Right lobe of liver (tissue), 6 donors: Measurements from ENCODE around the gene CAPNS1. TPM values are rescaled to one million over a fixed set of nuclear protein-coding genes. Genes with fewer than 3 reads are reported as not detected.

Experiments
- ATAC-seq, 4 donors: fragments of 200-7000 bp; cut with Tn5 transposase; one replicate each; pipeline ENCODE4 v1.9.1; 2020; ENCODE audit warnings: mild to moderate bottlenecking in 4 of 4, moderate library complexity in 4 of 4
- DNase-seq, 3 donors: peaks; one replicate each; pipeline ENCODE4 v3.0.0-alpha.2; 2020
- H3K27ac ChIP-seq, 3 donors: fragments of 200-600 bp; one replicate each; pipeline ENCODE4 v1.8.0; 2022
- H3K27me3 ChIP-seq, 2 donors: fragments of 200-600 bp; one replicate each; pipeline ENCODE4 v1.8.0; 2022
- H3K36me3 ChIP-seq, 4 donors: fragments of 200-600 bp; sonication (generic) in 1 of 4; one replicate each; pipeline versions ENCODE4 v1.5.1 to v1.8.0; 2017 to 2022; ENCODE audit warnings: control low read depth in 1 of 4
- H3K4me1 ChIP-seq, 4 donors: fragments of 200-600 bp; sonication (generic) in 1 of 4; one replicate each; pipeline versions ENCODE4 v1.5.1 to v1.8.0; 2017 to 2022; ENCODE audit warnings: control low read depth in 1 of 4
- H3K4me3 ChIP-seq, 3 donors: fragments of 200-600 bp; one replicate each; pipeline ENCODE4 v1.8.0; 2022
- H3K9me3 ChIP-seq, 4 donors: fragments of 200-600 bp; sonication (generic) in 1 of 4; one replicate each; pipeline versions ENCODE4 v1.5.1 to v1.8.0; 2017 to 2022; ENCODE audit warnings: control low read depth in 1 of 4
- POLR2A ChIP-seq: fragments of 450-650 bp; IDR thresholded peaks from one replicate; pipeline ENCODE4 v1.6.1; 2017; ENCODE audit warnings: antibody characterized with exemption, mild to moderate bottlenecking
- WGBS: methylation state at CpG from one replicate; pipeline ENCODE4 v1.1.6; 2018; ENCODE audit warnings: low coverage, low lambda C conversion rate; ENCODE audit not compliant: insufficient coverage; ENCODE audit errors: missing lambda C conversion rate; 5-methylcytosine and 5-hydroxymethylcytosine counted together
- intact Hi-C, 2 donors: fragments of 100-400 bp; cut with DNase I; formaldehyde crosslinking; loops; one replicate each; pipeline versions ENCODE4 v1.11.2 to v1.14.1; 2022
- total RNA-seq, 6 experiments: library from RNA; depleted of rRNA in 2 of 6; stranded (reverse); fragments of >200 nt in 2 of 6; fragmentation: NEBNext Ultra II Directional in 3 of 6; extraction: Animal tissue kit (Norgen Biotek cat#: 25700) in 3 of 6; gene quantifications; one replicate each; pipeline versions ENCODE4 v1.1.0 to v1.2.4, GENCODE V29; 2016 to 2023
- TF ChIP-seq, protein P1 (sequence below), 4 donors: fragments of 200-600 bp in 3 of 4; fragments of 450-650 bp in 1 of 4; IDR thresholded peaks; one replicate each; pipeline versions ENCODE4 v1.5.1 to v1.8.0; 2016 to 2022; ENCODE audit warnings: antibody characterized with exemption in 4 of 4, mild to moderate bottlenecking in 2 of 4
- donor health status: DM: no; HTN: yes; CAD: no.
- donor health status: DM: no; HTN: no; CAD: no.
- donor health status: DM: no; HTN: no; CAD: no.
- donor health status: DM: no; HTN: yes; CAD: no.
- donor health status: DM: no; HTN: yes; CAD: no.

Gene CAPNS1
- total RNA-seq, 6 experiments from 2014 or later, result 93.0 to 252 (median 168) TPM

DNA sequence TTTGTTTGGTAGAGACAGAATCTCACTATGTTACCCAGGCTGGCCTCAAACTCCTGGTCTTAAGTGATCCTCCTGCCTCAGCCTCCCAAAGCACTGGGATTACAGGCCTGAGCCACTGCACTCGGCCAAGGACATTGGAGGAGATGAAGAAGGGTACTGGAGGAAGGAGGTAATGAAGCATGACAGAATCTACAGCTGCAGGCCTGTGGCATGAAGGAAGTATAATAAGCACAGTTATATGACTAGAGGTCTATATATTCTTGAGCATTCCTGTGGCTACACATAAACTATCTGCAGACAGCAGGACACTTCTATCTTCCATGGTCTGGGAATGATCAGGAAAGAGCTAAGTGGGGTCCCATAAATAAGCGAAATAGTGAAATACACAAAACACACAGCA is 56.4 kb downstream of the CAPNS1 start:
- no peak for ATAC-seq
- no peak overlapping the region for H3K27ac ChIP-seq
- intact Hi-C loops, result no loop called here
- H3K27me3 ChIP-seq, result no peaks in the 10 kb centered on the region
- TF ChIP-seq, protein P1, sequence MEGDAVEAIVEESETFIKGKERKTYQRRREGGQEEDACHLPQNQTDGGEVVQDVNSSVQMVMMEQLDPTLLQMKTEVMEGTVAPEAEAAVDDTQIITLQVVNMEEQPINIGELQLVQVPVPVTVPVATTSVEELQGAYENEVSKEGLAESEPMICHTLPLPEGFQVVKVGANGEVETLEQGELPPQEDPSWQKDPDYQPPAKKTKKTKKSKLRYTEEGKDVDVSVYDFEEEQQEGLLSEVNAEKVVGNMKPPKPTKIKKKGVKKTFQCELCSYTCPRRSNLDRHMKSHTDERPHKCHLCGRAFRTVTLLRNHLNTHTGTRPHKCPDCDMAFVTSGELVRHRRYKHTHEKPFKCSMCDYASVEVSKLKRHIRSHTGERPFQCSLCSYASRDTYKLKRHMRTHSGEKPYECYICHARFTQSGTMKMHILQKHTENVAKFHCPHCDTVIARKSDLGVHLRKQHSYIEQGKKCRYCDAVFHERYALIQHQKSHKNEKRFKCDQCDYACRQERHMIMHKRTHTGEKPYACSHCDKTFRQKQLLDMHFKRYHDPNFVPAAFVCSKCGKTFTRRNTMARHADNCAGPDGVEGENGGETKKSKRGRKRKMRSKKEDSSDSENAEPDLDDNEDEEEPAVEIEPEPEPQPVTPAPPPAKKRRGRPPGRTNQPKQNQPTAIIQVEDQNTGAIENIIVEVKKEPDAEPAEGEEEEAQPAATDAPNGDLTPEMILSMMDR (IDR thresholded peaks at IDR 0.05), result no peak
- TF ChIP-seq POLR2A, result no peak
- 90% methylated on average over 1 of the region's 2 CpGs for WGBS
- no peaks in the 10 kb centered on the region for H3K4me1 ChIP-seq
- H3K36me3 ChIP-seq, result peaks cover 0 to 24% (median 0%) of the 10 kb centered on the region in 4 donors
- H3K9me3 ChIP-seq, result no peaks in the 10 kb centered on the region
- H3K4me3 ChIP-seq, result no peak overlapping the region
- DNase-seq, result no peak

DNA sequence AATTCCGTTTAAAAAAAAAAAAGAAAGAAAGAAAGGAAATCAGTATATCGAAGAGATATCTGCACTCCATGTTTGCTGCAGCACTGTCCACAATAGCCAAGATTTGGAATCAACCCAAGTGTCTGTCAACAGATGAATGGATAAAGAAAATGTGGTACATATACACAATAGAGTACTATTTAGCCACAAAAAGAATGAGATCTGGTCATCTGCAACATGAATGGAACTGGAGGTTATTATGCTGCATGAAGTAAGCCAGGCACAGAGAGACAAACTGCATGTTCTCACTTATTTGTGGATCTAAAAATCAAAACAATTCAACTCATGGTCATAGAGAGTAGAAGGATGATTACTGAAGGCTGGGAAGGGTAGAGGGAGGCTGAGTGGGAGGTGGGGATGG is 58.3 kb downstream of the CAPNS1 start:
- TF ChIP-seq, protein P1 (IDR thresholded peaks at IDR 0.05), result no peak
- TF ChIP-seq POLR2A, result no peak
- peaks cover 0 to 19% (median 0%) of the 10 kb centered on the region in 4 donors for H3K36me3 ChIP-seq
- H3K27ac ChIP-seq, result no peak overlapping the region
- no peaks in the 10 kb centered on the region for H3K27me3 ChIP-seq
- intact Hi-C loops, result no loop called here
- no CpG with 5 or more reads among the region's 2 CpGs for WGBS
- no peaks in the 10 kb centered on the region for H3K9me3 ChIP-seq
- H3K4me3 ChIP-seq, result no peak overlapping the region
- ATAC-seq (no peak), DNase-seq (no peak)
- no peaks in the 10 kb centered on the region for H3K4me1 ChIP-seq

Other genes with a start within 250 kb of the CAPNS1 start
- 1 to 10 TPM; 1.0 to 2.6 (median 1.7) TPM for gene NFKBID, start 239.5 kb upstream of the CAPNS1 start, total RNA-seq
- gene HCST, start 237.5 kb upstream of the CAPNS1 start, total RNA-seq, result 1 to 10 TPM in 5 of 6 experiments, not detected in 1; 1.7 to 4.2 (median 2.4) TPM
- gene TYROBP, start 231.8 kb upstream of the CAPNS1 start, total RNA-seq, result 10 to 100 TPM; 15.6 to 77.8 (median 29.7) TPM
- gene LRFN3, start 203.7 kb upstream of the CAPNS1 start, total RNA-seq, result 1 to 10 TPM; 5.6 to 8.6 (median 7.0) TPM
- gene SDHAF1, start 144.9 kb upstream of the CAPNS1 start, total RNA-seq, result 10 to 100 TPM in 4 of 6 experiments, 1 to 10 TPM in 2; 8.4 to 41.9 (median 12.0) TPM
- 1 to 10 TPM; 3.9 to 7.5 (median 7.0) TPM for gene SYNE4, start 131.3 kb upstream of the CAPNS1 start, total RNA-seq
- gene ALKBH6, start 125.9 kb upstream of the CAPNS1 start, total RNA-seq, result 10 to 100 TPM in 5 of 6 experiments, 1 to 10 TPM in 1; 9.7 to 31.2 (median 11.5) TPM
- gene CLIP3, start 107.2 kb upstream of the CAPNS1 start, total RNA-seq, result 1 to 10 TPM in 2 of 6 experiments, under 1 TPM in 4; 0.55 to 1.6 (median 0.94) TPM
- gene THAP8, start 85.8 kb upstream of the CAPNS1 start, total RNA-seq, result 1 to 10 TPM; 2.5 to 9.0 (median 4.2) TPM
- gene WDR62, start 85.2 kb upstream of the CAPNS1 start, total RNA-seq, result 1 to 10 TPM in 2 of 6 experiments, under 1 TPM in 4; 0.20 to 1.6 (median 0.58) TPM
- not detected for gene OVOL3, start 28.9 kb upstream of the CAPNS1 start, total RNA-seq
- 10 to 100 TPM; 27.3 to 34.4 (median 29.9) TPM for gene POLR2I, start 25.2 kb upstream of the CAPNS1 start, total RNA-seq
- 10 to 100 TPM; 27.8 to 64.7 (median 36.4) TPM for gene TBCB, start 24.6 kb upstream of the CAPNS1 start, total RNA-seq
- gene COX7A1, start 12.4 kb downstream of the CAPNS1 start, total RNA-seq, result 1 to 10 TPM; 1.0 to 6.2 (median 3.8) TPM
- gene ZNF565, start 74.6 kb downstream of the CAPNS1 start, total RNA-seq, result 1 to 10 TPM in 5 of 6 experiments, under 1 TPM in 1; 0.37 to 3.6 (median 2.2) TPM
- gene ZNF146, start 75.0 kb downstream of the CAPNS1 start, total RNA-seq, result 10 to 100 TPM; 16.2 to 33.0 (median 27.0) TPM
- 1 to 10 TPM; 1.1 to 1.9 (median 1.8) TPM for gene ZFP14, start 239.1 kb downstream of the CAPNS1 start, total RNA-seq